ENCODE data around the gene TFAP2E.

TFAP2E gene

DNA sequence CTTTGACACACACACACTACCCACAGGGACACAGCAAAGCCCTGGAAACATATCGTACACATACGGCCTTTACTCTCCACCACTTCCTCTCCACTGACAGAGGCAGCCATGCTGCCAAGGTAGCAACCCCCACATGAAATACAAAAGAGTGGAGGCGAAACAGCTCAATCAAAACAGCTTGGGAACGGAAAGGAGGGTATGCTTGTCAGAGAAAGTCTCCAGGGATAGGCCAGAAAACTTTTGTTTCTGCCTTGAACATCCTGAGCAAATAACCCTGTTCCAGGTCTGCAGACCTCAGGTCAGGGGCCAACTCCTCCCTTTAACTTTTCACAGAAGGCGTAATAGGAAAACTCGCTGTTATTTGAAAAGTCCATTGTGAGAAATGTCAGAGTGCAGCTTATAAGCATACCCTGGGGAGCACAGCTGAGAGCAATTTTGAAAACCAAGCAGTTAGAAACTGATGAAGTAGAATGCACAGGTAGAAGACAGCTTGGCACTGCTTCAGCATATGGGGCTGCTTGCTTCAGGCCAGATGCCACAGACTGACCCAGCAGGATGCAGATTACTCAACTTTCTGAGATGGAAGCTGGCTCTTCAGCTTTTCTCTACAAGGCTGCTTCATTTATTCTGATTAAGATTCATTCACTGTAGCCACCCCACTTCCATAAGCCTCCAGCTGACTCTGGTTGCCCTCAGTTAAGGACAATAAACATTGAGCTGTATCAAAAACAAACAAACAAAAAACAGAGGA lies 33.9 kb upstream of the TFAP2E start:
- no peak overlapping the region for H2BK15ac ChIP-seq (replicated peaks; ENCODE audit: low read depth)
- no peak overlapping the region for H3K27ac ChIP-seq (ENCODE audit: low read depth, low read length)
- H3K23ac ChIP-seq (ENCODE audit: low read length), result no peak overlapping the region
- H3K4me2 ChIP-seq (ENCODE audit: low read length), result no peak overlapping the region
- H4K5ac ChIP-seq (ENCODE audit: low read length), result no peak overlapping the region
- no peak for DNase-seq
- H3K79me2 ChIP-seq (ENCODE audit: control insufficient read depth, insufficient read depth, low read length), result peaks cover 3% of the 10 kb centered on the region
- no peaks in the 10 kb centered on the region for H3K36me3 ChIP-seq (ENCODE audit: control insufficient read depth, insufficient read depth, low read length)
- H2AK5ac ChIP-seq (ENCODE audit: low read length), result peak overlapping the region; percentile 7
- peaks cover 10% of the 10 kb centered on the region for H3K79me1 ChIP-seq (ENCODE audit: low read length)
- no CpG with 5 or more reads among the region's 6 CpGs for WGBS (ENCODE audit: extremely low coverage, insufficient coverage, low lambda C conversion rate)
- H3K27me3 ChIP-seq (ENCODE audit: insufficient read depth, low read length, poor library complexity), result no peaks in the 10 kb centered on the region
- no peak overlapping the region for H2BK120ac ChIP-seq (ENCODE audit: low read depth, low read length)
- no peak overlapping the region for H4K8ac ChIP-seq (ENCODE audit: low read depth, low read length)
- H3K9ac ChIP-seq (ENCODE audit: low read length), result no peak overlapping the region
- no peak overlapping the region for H2BK5ac ChIP-seq (ENCODE audit: low read length)
- peaks cover 6% of the 10 kb centered on the region for H3K4me1 ChIP-seq (ENCODE audit: control insufficient read depth, low read depth, low read length)
- peak overlapping the region; percentile 36 for H3K56ac ChIP-seq (ENCODE audit: low read length)
- H3K18ac ChIP-seq (ENCODE audit: low read length), result no peak overlapping the region
- H3K4me3 ChIP-seq (ENCODE audit: low read length), result no peak overlapping the region
- no peak overlapping the region for H3K4ac ChIP-seq (ENCODE audit: low read depth, low read length)

DNA sequence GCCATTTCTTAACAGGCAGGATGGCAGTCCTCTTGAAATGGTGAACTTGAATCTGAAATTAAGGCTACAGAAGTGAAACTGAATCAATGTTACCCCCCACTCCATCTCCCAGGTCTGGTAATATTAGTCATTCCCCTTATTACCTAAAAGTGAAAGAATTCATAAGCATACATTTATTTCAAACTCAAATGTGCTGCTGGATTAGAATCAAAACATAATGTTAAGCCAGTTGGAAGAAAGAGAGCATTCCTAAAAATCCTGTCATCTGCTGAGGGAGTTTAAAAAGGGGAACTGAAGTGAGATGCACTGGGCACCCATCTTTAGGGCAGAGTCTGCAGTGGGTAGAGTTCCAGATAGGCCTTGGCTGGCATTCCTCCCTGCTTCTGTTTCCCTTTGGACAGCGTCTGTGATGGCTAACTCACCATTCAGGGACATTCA lies 33.3 kb upstream of the TFAP2E start:
- H3K9ac ChIP-seq (ENCODE audit: low read length), result no peak overlapping the region
- H2BK15ac ChIP-seq (replicated peaks; ENCODE audit: low read depth), result no peak overlapping the region
- no peak overlapping the region for H2AK5ac ChIP-seq (ENCODE audit: low read length)
- H3K36me3 ChIP-seq (ENCODE audit: control insufficient read depth, insufficient read depth, low read length), result no peaks in the 10 kb centered on the region
- DNase-seq, result no peak
- no peak overlapping the region for H3K27ac ChIP-seq (ENCODE audit: low read depth, low read length)
- no peak overlapping the region for H2BK5ac ChIP-seq (ENCODE audit: low read length)
- H3K18ac ChIP-seq (ENCODE audit: low read length), result no peak overlapping the region
- no peak overlapping the region for H4K5ac ChIP-seq (ENCODE audit: low read length)
- WGBS (ENCODE audit: extremely low coverage, insufficient coverage, low lambda C conversion rate), result no CpG with 5 or more reads among the region's 1 CpG
- H3K27me3 ChIP-seq (ENCODE audit: insufficient read depth, low read length, poor library complexity), result no peaks in the 10 kb centered on the region
- peaks cover 3% of the 10 kb centered on the region for H3K79me2 ChIP-seq (ENCODE audit: control insufficient read depth, insufficient read depth, low read length)
- no peak overlapping the region for H3K56ac ChIP-seq (ENCODE audit: low read length)
- H3K4me1 ChIP-seq (ENCODE audit: control insufficient read depth, low read depth, low read length), result peaks cover 9% of the 10 kb centered on the region
- no peak overlapping the region for H3K4me2 ChIP-seq (ENCODE audit: low read length)
- H3K23ac ChIP-seq (ENCODE audit: low read length), result no peak overlapping the region
- H4K8ac ChIP-seq (ENCODE audit: low read depth, low read length), result no peak overlapping the region
- no peak overlapping the region for H3K4me3 ChIP-seq (ENCODE audit: low read length)
- no peak overlapping the region for H3K4ac ChIP-seq (ENCODE audit: low read depth, low read length)
- no peak overlapping the region for H2BK120ac ChIP-seq (ENCODE audit: low read depth, low read length)
- peaks cover 10% of the 10 kb centered on the region for H3K79me1 ChIP-seq (ENCODE audit: low read length)

DNA sequence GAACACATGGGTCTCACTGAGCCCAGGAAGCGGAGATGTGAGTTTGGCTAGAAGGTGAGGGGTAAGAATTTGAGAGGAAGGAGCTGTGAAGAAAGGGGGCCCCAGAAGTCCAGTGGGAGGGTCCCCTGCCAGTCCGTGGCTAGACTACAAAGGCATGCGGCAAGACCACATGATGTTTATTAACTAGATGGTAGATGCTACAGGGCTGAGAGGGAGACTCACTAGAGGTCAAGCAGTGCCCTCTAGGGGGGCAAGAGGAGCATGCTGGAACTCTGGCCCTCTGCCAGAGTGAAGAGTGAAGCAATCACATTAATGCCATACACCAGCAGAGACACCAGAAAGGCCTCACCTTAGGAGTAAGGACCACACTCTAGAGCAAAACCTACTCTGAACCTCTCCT lies 28.1 kb upstream of the TFAP2E start:
- Histone ChIP-seq H2AK5ac (ENCODE audit: low read length) (no peak overlapping the region), H3K9ac (ENCODE audit: low read length) (peak overlapping the region; percentile 48), H4K8ac (ENCODE audit: low read depth, low read length) (no peak overlapping the region), H4K5ac (ENCODE audit: low read length) (no peak overlapping the region), H2BK15ac (replicated peaks; ENCODE audit: low read depth) (no peak overlapping the region), H2BK5ac (ENCODE audit: low read length) (peak overlapping the region; percentile 77), H3K36me3 (ENCODE audit: control insufficient read depth, insufficient read depth, low read length) (peaks cover 3% of the 10 kb centered on the region), H3K27ac (ENCODE audit: low read depth, low read length) (no peak overlapping the region), H3K4ac (ENCODE audit: low read depth, low read length) (no peak overlapping the region), H2BK120ac (ENCODE audit: low read depth, low read length) (peak overlapping the region; percentile 29), H3K4me3 (ENCODE audit: low read length) (no peak overlapping the region), H3K4me1 (ENCODE audit: control insufficient read depth, low read depth, low read length) (peaks cover 7% of the 10 kb centered on the region), H3K79me2 (ENCODE audit: control insufficient read depth, insufficient read depth, low read length) (peaks cover 3% of the 10 kb centered on the region), H3K18ac (ENCODE audit: low read length) (peak overlapping the region; percentile 92), H3K79me1 (ENCODE audit: low read length) (peaks cover 8% of the 10 kb centered on the region), H3K23ac (ENCODE audit: low read length) (no peak overlapping the region), H3K4me2 (ENCODE audit: low read length) (no peak overlapping the region), H3K56ac (ENCODE audit: low read length) (peak overlapping the region; percentile 51), H3K27me3 (ENCODE audit: insufficient read depth, low read length, poor library complexity) (no peaks in the 10 kb centered on the region)
- DNase-seq, result peak; percentile 90
- WGBS (ENCODE audit: extremely low coverage, insufficient coverage, low lambda C conversion rate), result no CpG with 5 or more reads among the region's 3 CpGs

DNA sequence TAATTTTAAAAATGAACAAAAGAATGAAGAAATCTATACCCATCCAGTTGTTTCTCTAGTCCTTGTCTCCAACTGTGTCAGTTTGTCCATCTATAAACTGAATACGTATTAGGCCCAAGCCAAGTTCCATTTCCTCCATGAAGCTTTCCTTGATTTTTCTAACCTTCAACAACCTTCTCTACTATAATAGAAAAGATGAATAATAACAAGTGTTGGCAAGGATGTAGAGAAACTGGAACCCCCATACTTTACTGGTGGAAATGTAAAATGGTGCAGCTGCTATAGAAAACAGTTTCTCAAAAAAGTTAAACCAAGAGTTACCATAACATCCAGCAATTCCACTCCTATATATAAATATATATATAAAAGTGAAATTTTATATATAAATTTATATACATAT lies 26.5 kb upstream of the TFAP2E start:
- no CpG with 5 or more reads among the region's 1 CpG for WGBS (ENCODE audit: extremely low coverage, insufficient coverage, low lambda C conversion rate)
- H3K4me3 ChIP-seq (ENCODE audit: low read length), result no peak overlapping the region
- no peak overlapping the region for H3K27ac ChIP-seq (ENCODE audit: low read depth, low read length)
- no peaks in the 10 kb centered on the region for H3K27me3 ChIP-seq (ENCODE audit: insufficient read depth, low read length, poor library complexity)
- H3K23ac ChIP-seq (ENCODE audit: low read length), result no peak overlapping the region
- H2BK120ac ChIP-seq (ENCODE audit: low read depth, low read length), result no peak overlapping the region
- H4K5ac ChIP-seq (ENCODE audit: low read length), result no peak overlapping the region
- H4K8ac ChIP-seq (ENCODE audit: low read depth, low read length), result no peak overlapping the region
- H3K56ac ChIP-seq (ENCODE audit: low read length), result no peak overlapping the region
- H3K36me3 ChIP-seq (ENCODE audit: control insufficient read depth, insufficient read depth, low read length), result peaks cover 3% of the 10 kb centered on the region
- H3K4me1 ChIP-seq (ENCODE audit: control insufficient read depth, low read depth, low read length), result peaks cover 7% of the 10 kb centered on the region
- no peak overlapping the region for H2BK5ac ChIP-seq (ENCODE audit: low read length)
- H2BK15ac ChIP-seq (replicated peaks; ENCODE audit: low read depth), result no peak overlapping the region
- peaks cover 8% of the 10 kb centered on the region for H3K79me1 ChIP-seq (ENCODE audit: low read length)
- H3K79me2 ChIP-seq (ENCODE audit: control insufficient read depth, insufficient read depth, low read length), result peaks cover 3% of the 10 kb centered on the region
- H3K18ac ChIP-seq (ENCODE audit: low read length), result no peak overlapping the region
- H3K9ac ChIP-seq (ENCODE audit: low read length), result no peak overlapping the region
- H2AK5ac ChIP-seq (ENCODE audit: low read length), result no peak overlapping the region
- DNase-seq, result no peak
- no peak overlapping the region for H3K4me2 ChIP-seq (ENCODE audit: low read length)
- H3K4ac ChIP-seq (ENCODE audit: low read depth, low read length), result no peak overlapping the region

DNA sequence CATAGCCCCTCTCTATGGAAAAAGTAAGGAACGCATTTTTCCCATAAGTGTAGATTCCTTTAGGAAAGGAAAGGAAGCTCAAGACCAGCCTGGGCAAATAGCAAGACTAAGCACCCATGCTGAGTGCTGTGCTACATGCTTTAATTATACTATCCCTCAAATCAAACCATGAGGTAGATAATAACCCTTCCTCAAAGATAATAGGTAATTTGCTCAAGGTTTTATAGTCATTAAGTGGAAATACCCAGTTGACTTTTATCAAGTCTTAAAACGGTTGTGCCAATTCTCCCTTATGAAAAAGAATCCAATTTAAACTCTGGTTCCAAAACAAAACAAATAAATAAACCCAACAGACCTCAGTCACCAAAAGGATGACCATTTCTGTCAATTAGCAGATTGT lies 19.3 kb upstream of the TFAP2E start:
- no CpG with 5 or more reads among the region's 2 CpGs for WGBS (ENCODE audit: extremely low coverage, insufficient coverage, low lambda C conversion rate)
- Histone ChIP-seq H3K4me1 (ENCODE audit: control insufficient read depth, low read depth, low read length) (peaks cover 12% of the 10 kb centered on the region), H4K8ac (ENCODE audit: low read depth, low read length) (no peak overlapping the region), H2BK15ac (replicated peaks; ENCODE audit: low read depth) (no peak overlapping the region), H3K79me2 (ENCODE audit: control insufficient read depth, insufficient read depth, low read length) (peaks cover 15% of the 10 kb centered on the region), H3K56ac (ENCODE audit: low read length) (no peak overlapping the region), H3K4me2 (ENCODE audit: low read length) (no peak overlapping the region), H2AK5ac (ENCODE audit: low read length) (no peak overlapping the region), H3K23ac (ENCODE audit: low read length) (no peak overlapping the region), H3K4me3 (ENCODE audit: low read length) (no peak overlapping the region), H3K4ac (ENCODE audit: low read depth, low read length) (no peak overlapping the region), H3K9ac (ENCODE audit: low read length) (no peak overlapping the region), H3K18ac (ENCODE audit: low read length) (no peak overlapping the region), H3K36me3 (ENCODE audit: control insufficient read depth, insufficient read depth, low read length) (no peaks in the 10 kb centered on the region), H4K5ac (ENCODE audit: low read length) (no peak overlapping the region), H3K27ac (ENCODE audit: low read depth, low read length) (no peak overlapping the region), H2BK120ac (ENCODE audit: low read depth, low read length) (no peak overlapping the region), H3K79me1 (ENCODE audit: low read length) (peaks cover 13% of the 10 kb centered on the region), H3K27me3 (ENCODE audit: insufficient read depth, low read length, poor library complexity) (no peaks in the 10 kb centered on the region), H2BK5ac (ENCODE audit: low read length) (no peak overlapping the region)
- DNase-seq, result no peak

Measured in mesendoderm (in vitro differentiated cells).